ENCODE results near the gene PAMR1. TPM values are rescaled to one million over a fixed set of nuclear protein-coding genes. Genes with fewer than 3 reads are reported as not detected.

The PAMR1 gene
- total and polyA plus RNA-seq, 2 of the 8 experiments (the other 6 are each of a cell fraction or from before 2014, with no cell fraction given), result 3.0 to 6.9 TPM

DNA sequence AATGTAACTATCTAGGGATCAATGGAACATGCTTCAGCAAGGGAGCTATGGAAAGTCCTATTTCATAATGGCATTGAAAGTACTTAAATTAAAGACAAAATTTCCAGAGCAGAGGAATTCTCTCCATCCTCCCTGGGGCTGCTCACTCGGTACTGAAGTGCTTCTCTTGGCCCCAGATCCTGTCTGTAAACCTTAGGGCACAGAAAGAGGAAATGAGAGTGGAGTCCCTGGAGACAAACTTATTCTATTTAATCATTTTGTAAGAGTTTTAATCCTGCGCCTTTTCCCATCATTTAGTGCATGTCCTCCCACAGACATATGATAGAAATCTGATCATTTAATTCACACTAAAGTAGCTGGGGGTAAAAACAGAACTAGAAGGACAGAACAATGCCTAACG is 20.9 kb upstream of the PAMR1 start:
- Histone ChIP-seq H4K91ac (replicated peaks; ENCODE audit: insufficient read length, low read length) (no peak overlapping the region), H3K4me3 (ENCODE audit: extremely low read depth in 1 of 4, insufficient read depth in 2 of 4, low read depth in 3 of 4, low read length in 4 of 4) (no peak overlapping the region), H2BK12ac (ENCODE audit: low read depth, low read length) (no peak overlapping the region), H3K9ac (replicated peaks in 1 of 4; ENCODE audit: extremely low read depth in 1 of 4, low read depth in 3 of 4, low read length in 3 of 4) (no peak overlapping the region), H3K4me1 (replicated peaks in 1 of 4; ENCODE audit: control insufficient read depth in 3 of 4, insufficient read depth in 4 of 4, low read length in 3 of 4) (peaks cover 0 to 5% (median 1%) of the 10 kb centered on the region in 4 experiments; a peak in 2 of 7 replicates), H3K56ac (replicated peaks; ENCODE audit: insufficient read length, low read depth, low read length) (no peak overlapping the region), H3K27me3 (replicated peaks in 1 of 4; ENCODE audit: control insufficient read depth in 3 of 4, extremely low read depth in 1 of 4, insufficient read depth in 3 of 4, low read length in 3 of 4) (no peaks in the 10 kb centered on the region; a peak in 2 of 7 replicates), H2BK15ac (ENCODE audit: low read length) (no peak overlapping the region), H3K79me1 (ENCODE audit: low read depth, low read length) (no peaks in the 10 kb centered on the region), H3K27ac (ENCODE audit: low read depth, low read length) (no peak overlapping the region), H3K9me3 (ENCODE audit: insufficient read depth in 2 of 2, low read depth in 1 of 2, low read length in 1 of 2) (no peaks in the 10 kb centered on the region), H3K23ac (ENCODE audit: insufficient read length) (no peak overlapping the region), H2AK5ac (ENCODE audit: low read depth, low read length) (no peak overlapping the region), H3K4ac (replicated peaks; ENCODE audit: insufficient read length, low read depth, low read length) (no peak overlapping the region), H3K18ac (ENCODE audit: extremely low read depth, low read length) (no peak overlapping the region), H4K5ac (ENCODE audit: insufficient read length, low read depth, low read length) (no peak overlapping the region), H3K4me2 (ENCODE audit: insufficient read depth in 1 of 2, low read depth in 2 of 2, low read length in 2 of 2) (no peak overlapping the region), H3K14ac (ENCODE audit: insufficient read length) (no peak overlapping the region), H3K79me2 (ENCODE audit: control insufficient read depth in 1 of 2, insufficient read depth in 2 of 2, low read length in 2 of 2) (no peaks in the 10 kb centered on the region), H3K36me3 (ENCODE audit: control insufficient read depth in 2 of 4, insufficient read depth in 4 of 4, low read length in 3 of 4) (no peaks in the 10 kb centered on the region), H2BK20ac (ENCODE audit: low read length) (no peak overlapping the region), H2BK120ac (replicated peaks; ENCODE audit: low read depth, low read length) (no peak overlapping the region), H2AFZ (ENCODE audit: low read length) (no peak overlapping the region), H2BK5ac (ENCODE audit: low read depth, low read length) (no peak overlapping the region), H4K20me1 (replicated peaks in 1 of 2; ENCODE audit: control insufficient read depth in 1 of 2, insufficient read depth in 2 of 2, low read length in 2 of 2) (no peaks in the 10 kb centered on the region), H3K23me2 (ENCODE audit: low read depth, low read length) (no peaks in the 10 kb centered on the region), H4K8ac (ENCODE audit: extremely low read depth, insufficient read depth, low read length) (no peak overlapping the region)
- no peak for FAIRE-seq
- WGBS, 2 experiments (ENCODE audit: extremely low coverage in 1 of 2, insufficient coverage in 1 of 2, insufficient read length in 1 of 2, insufficient replicate concordance in 2 of 2, low coverage in 1 of 2, low lambda C conversion rate in 2 of 2, missing lambda C conversion rate in 1 of 2), result 88% methylated on average over 3 of the region's 3 CpGs; no CpG with 5 or more reads in 1 of the 2 experiments
- ChIA-PET CTCF (ENCODE audit: partially characterized antibody) (interaction anchor here (0.6 to 1.0 kb wide), 5 partner anchors 9 to 60 kb away, joined by 3 to 5 read pairs (median 3); no protein-coding TSS in a partner anchor), POLR2A (ENCODE audit: partially characterized antibody) (interaction anchor here (0.7 kb wide), 1 partner anchor 617 kb away, joined by 3 read pairs; no protein-coding TSS in a partner anchor)
- DNase-seq (ENCODE audit: low read depth in 1 of 2, low spot score in 2 of 2), result no peak
- TF ChIP-seq JUND (IDR thresholded peaks at IDR 0.05; ENCODE audit: low read length) (no peak), POLR2AphosphoS5 (IDR thresholded peaks at IDR 0.05; ENCODE audit: low read depth, low read length) (no peak), SP2 (IDR thresholded peaks at IDR 0.05; ENCODE audit: low read length) (no peak), KDM4A (IDR thresholded peaks at IDR 0.05; ENCODE audit: low read depth, low read length, severe bottlenecking) (no peak), SIX5 (IDR thresholded peaks at IDR 0.05; ENCODE audit: low read depth, low read length) (no peak), TBP (IDR thresholded peaks at IDR 0.05; ENCODE audit: low read depth, low read length) (no peak), BCL11A (IDR thresholded peaks at IDR 0.05; ENCODE audit: low read depth in 2 of 2, low read length in 2 of 2) (no peak), POLR2A (IDR thresholded peaks at IDR 0.05; ENCODE audit: control extremely low read depth in 1 of 2, low read depth in 2 of 2, low read length in 2 of 2) (no peak), BACH1 (IDR thresholded peaks at IDR 0.05; ENCODE audit: low read length) (no peak), CHD1 (IDR thresholded peaks at IDR 0.05; ENCODE audit: low read depth, low read length) (no peak)

Data from H1 (cell line).